ENCODE results near the gene ARRDC4. TPM values are rescaled to one million over a fixed set of nuclear protein-coding genes. Genes with fewer than 3 reads are reported as not detected.
"Not testable (repeated sequence)": the region's sequence is repeated elsewhere in the genome, so short reads cannot be mapped to it uniquely, and the experiment has no call there.

Gene ARRDC4
- total RNA-seq, 1 donor from 2014 or later: 3.1 TPM

GRCh38 chr15:97966924-97967620, 6.6 kb downstream of the ARRDC4 start:
- no peak for DNase-seq

- DNase-seq: no peak
Observed at GRCh38 chr15:97967881-97968280, 7.4 kb downstream of the ARRDC4 start.

GRCh38 chr15:97968380-97968779, 7.9 kb downstream of the ARRDC4 start:
- no peak for DNase-seq

- DNase-seq: no peak
Observed at GRCh38 chr15:97972366-97972765, 11.9 kb downstream of the ARRDC4 start.

- DNase-seq: no peak
Observed at GRCh38 chr15:97976129-97976528, 15.6 kb downstream of the ARRDC4 start.

GRCh38 chr15:97976766-97977503, 16.4 kb downstream of the ARRDC4 start:
- DNase-seq: no peak

- no peak for DNase-seq
Observed at GRCh38 chr15:97977734-97978133, 17.2 kb downstream of the ARRDC4 start.

GRCh38 chr15:97978401-97979139, 18.1 kb downstream of the ARRDC4 start:
- DNase-seq: no peak

GRCh38 chr15:97979140-97979520, 18.6 kb downstream of the ARRDC4 start:
- no peak for DNase-seq

GRCh38 chr15:97981058-97981457, 20.6 kb downstream of the ARRDC4 start:
- DNase-seq: no peak

- no peak for DNase-seq
Observed at GRCh38 chr15:97981758-97982157, 21.3 kb downstream of the ARRDC4 start.

- DNase-seq: no peak
Observed at GRCh38 chr15:97984157-97984556, 23.7 kb downstream of the ARRDC4 start.

- DNase-seq: not testable (repeated sequence)
Observed at GRCh38 chr15:97985979-97986378, 25.5 kb downstream of the ARRDC4 start.

GRCh38 chr15:97986781-97987180, 26.3 kb downstream of the ARRDC4 start:
- no peak for DNase-seq

- DNase-seq: no peak
Observed at GRCh38 chr15:97989299-97989698, 28.8 kb downstream of the ARRDC4 start.

- DNase-seq: no peak
Observed at GRCh38 chr15:97991972-97992541, 31.6 kb downstream of the ARRDC4 start.

GRCh38 chr15:97992823-97993222, 32.3 kb downstream of the ARRDC4 start:
- no peak for DNase-seq

GRCh38 chr15:97993310-97993738, 32.8 kb downstream of the ARRDC4 start:
- no peak for DNase-seq

GRCh38 chr15:97994236-97994635, 33.7 kb downstream of the ARRDC4 start:
- DNase-seq: no peak

- DNase-seq: no peak
Observed at GRCh38 chr15:97995192-97995591, 34.7 kb downstream of the ARRDC4 start.

GRCh38 chr15:97995881-97996603, 35.5 kb downstream of the ARRDC4 start:
- DNase-seq: no peak

- DNase-seq: no peak
Observed at GRCh38 chr15:97998307-97999071, 38.0 kb downstream of the ARRDC4 start.
